Stimulated activated CD8-positive, alpha-beta memory T cell treated with anti-CD3 and anti-CD28 coated beads, Interleukin-7, amount 100 ng/mL, for 48 hours (primary cell): Measurements from ENCODE around the gene FASN.

ENCODE experiments used
- DNase-seq, 2 donors: peaks; one replicate each; pipeline ENCODE4 v3.0.0-alpha.2; 2020; ENCODE audit warnings: low read depth in 1 of 2; ENCODE audit errors: extremely low read depth in 1 of 2

Gene FASN

GRCh38 chr17:82078433-82078832 is 19.6 kb downstream of the FASN start:
- DNase-seq: no peak

- no peak for DNase-seq
Measured at GRCh38 chr17:82077617-82078358, 20.2 kb downstream of the FASN start.

GRCh38 chr17:82076785-82077591 is 21.0 kb downstream of the FASN start:
- DNase-seq: no peak

- DNase-seq: no peak
Measured at GRCh38 chr17:82076018-82076784, 21.8 kb downstream of the FASN start.

- no peak for DNase-seq
Measured at GRCh38 chr17:82073446-82073845, 24.6 kb downstream of the FASN start.

- no peak for DNase-seq
Measured at GRCh38 chr17:82072827-82073226, 25.2 kb downstream of the FASN start.

GRCh38 chr17:82070611-82071010 is 27.4 kb downstream of the FASN start:
- no peak for DNase-seq

GRCh38 chr17:82065638-82066303 is 32.3 kb downstream of the FASN start, which contains the start of gene DUS1L:
Gene DUS1L (minus strand): TSS chr17:82065804. CDS start chr17:82065059, 745 bp downstream.
- DNase-seq: peak; percentile 28 to 41

- DNase-seq: no peak
Measured at GRCh38 chr17:82065193-82065637, 32.8 kb downstream of the FASN start.

GRCh38 chr17:82064433-82065192 is 33.4 kb downstream of the FASN start:
- no peak for DNase-seq

- DNase-seq: no peak
Measured at GRCh38 chr17:82063424-82064415, 34.3 kb downstream of the FASN start.

GRCh38 chr17:82062984-82063368 is 35.1 kb downstream of the FASN start:
- DNase-seq: no peak

- DNase-seq: no peak
Measured at GRCh38 chr17:82062076-82062983, 35.7 kb downstream of the FASN start.

GRCh38 chr17:82061047-82061925 is 36.8 kb downstream of the FASN start:
- DNase-seq: no peak

- no peak for DNase-seq
Measured at GRCh38 chr17:82060614-82061013, 37.4 kb downstream of the FASN start.

- DNase-seq: no peak
Measured at GRCh38 chr17:82060001-82060380, 38.0 kb downstream of the FASN start.
